Type B pancreatic cell (in vitro differentiated cells): ENCODE data around the gene AP2B1. TPM values are rescaled to one million over a fixed set of nuclear protein-coding genes. Genes with fewer than 3 reads are reported as not detected.

Experiments
- DNase-seq: peaks from one replicate; pipeline ENCODE4 v3.0.0; 2021; ENCODE audit warnings: mixed read lengths; ENCODE audit not compliant: unreplicated experiment; ENCODE audit errors: extremely low spot score
- H3K27ac Mint-ChIP-seq: 2 replicates; pipeline ENCODE4 v1.8.0; 2021; ENCODE audit warnings: mild to moderate bottlenecking, mixed read lengths
- H3K27me3 Mint-ChIP-seq: 2 replicates; pipeline ENCODE4 v1.8.0; 2021; ENCODE audit warnings: mixed read lengths
- H3K36me3 Mint-ChIP-seq: 2 replicates; pipeline ENCODE4 v1.8.0; 2021; ENCODE audit warnings: mixed read lengths
- H3K4me1 Mint-ChIP-seq: one replicate; pipeline ENCODE4 v1.8.0; 2021; ENCODE audit warnings: mixed read lengths; ENCODE audit not compliant: unreplicated experiment
- H3K4me3 Mint-ChIP-seq: 2 replicates; pipeline ENCODE4 v1.8.0; 2021; ENCODE audit warnings: mild to moderate bottlenecking, mixed read lengths
- H3K9me3 Mint-ChIP-seq: 2 replicates; pipeline ENCODE4 v1.8.0; 2021; ENCODE audit warnings: mixed read lengths
- total RNA-seq: library from RNA; stranded (reverse); gene quantifications from 2 replicates; pipeline ENCODE4 v1.2.1, GENCODE V29; 2021; ENCODE audit warnings: low replicate concordance
- TF ChIP-seq, protein P1 (sequence below): fragments of 200-600 bp; sonication (generic); conservative IDR thresholded peaks from 2 replicates; pipeline ENCODE4 v1.5.0; 2021; ENCODE audit warnings: antibody characterized with exemption, mild to moderate bottlenecking

The AP2B1 gene
- total RNA-seq, 1 donor from 2014 or later: 165 TPM

DNA sequence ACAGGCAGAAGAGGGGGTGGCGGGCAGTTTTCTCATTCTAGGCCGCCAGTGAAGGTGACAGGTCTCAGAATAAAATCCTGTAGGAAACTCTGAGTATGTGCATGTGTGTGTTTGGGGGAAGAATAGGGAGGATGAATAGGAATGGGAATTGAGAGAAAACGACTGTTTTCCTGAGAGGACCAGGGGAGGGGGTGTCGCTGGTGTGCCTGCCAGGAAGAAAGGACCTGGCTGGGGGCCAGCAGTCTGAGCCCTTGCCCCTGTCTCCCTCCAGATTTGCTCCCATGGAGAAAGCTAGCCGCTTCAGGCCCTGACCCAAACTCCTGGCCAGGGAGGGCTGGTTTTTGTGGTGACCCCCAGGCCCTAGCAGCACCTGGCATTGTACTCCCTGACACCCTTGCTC lies 187.9 kb downstream of the AP2B1 start:
- Mint-ChIP-seq H3K27ac (no peak overlapping the region), H3K36me3 (no peaks in the 10 kb centered on the region), H3K27me3 (peaks cover 17% of the 10 kb centered on the region), H3K4me1 (peaks cover 26% of the 10 kb centered on the region), H3K4me3 (no peak overlapping the region), H3K9me3 (no peaks in the 10 kb centered on the region)
- no peak for DNase-seq
- TF ChIP-seq, protein P1, sequence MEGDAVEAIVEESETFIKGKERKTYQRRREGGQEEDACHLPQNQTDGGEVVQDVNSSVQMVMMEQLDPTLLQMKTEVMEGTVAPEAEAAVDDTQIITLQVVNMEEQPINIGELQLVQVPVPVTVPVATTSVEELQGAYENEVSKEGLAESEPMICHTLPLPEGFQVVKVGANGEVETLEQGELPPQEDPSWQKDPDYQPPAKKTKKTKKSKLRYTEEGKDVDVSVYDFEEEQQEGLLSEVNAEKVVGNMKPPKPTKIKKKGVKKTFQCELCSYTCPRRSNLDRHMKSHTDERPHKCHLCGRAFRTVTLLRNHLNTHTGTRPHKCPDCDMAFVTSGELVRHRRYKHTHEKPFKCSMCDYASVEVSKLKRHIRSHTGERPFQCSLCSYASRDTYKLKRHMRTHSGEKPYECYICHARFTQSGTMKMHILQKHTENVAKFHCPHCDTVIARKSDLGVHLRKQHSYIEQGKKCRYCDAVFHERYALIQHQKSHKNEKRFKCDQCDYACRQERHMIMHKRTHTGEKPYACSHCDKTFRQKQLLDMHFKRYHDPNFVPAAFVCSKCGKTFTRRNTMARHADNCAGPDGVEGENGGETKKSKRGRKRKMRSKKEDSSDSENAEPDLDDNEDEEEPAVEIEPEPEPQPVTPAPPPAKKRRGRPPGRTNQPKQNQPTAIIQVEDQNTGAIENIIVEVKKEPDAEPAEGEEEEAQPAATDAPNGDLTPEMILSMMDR: no peak

DNA sequence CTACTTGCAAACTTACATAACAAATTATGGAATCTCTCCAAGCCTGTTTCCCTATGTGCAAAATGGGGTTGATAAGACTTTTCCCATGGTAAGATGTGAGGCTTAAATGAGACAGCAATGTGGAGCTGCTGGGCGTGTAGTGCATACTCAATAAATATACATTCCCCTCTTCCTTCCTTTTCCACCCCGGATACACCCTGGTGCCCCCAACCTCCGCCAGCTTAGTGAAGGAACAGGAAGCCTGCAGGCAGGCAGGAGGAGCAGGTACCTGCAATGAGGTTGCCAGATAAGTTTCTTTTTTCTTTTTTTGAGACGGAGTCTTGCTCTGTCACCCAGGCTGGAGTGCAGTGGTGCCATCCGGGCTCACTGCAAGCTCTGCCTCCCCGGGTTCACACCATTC lies 188.5 kb downstream of the AP2B1 start:
- DNase-seq: no peak
- Mint-ChIP-seq H3K4me3 (no peak overlapping the region), H3K4me1 (peaks cover 26% of the 10 kb centered on the region), H3K27ac (no peak overlapping the region), H3K9me3 (no peaks in the 10 kb centered on the region), H3K36me3 (no peaks in the 10 kb centered on the region), H3K27me3 (peaks cover 17% of the 10 kb centered on the region)
- TF ChIP-seq, protein P1: no peak

Other genes with a start within 250 kb of the AP2B1 start
- gene SLFN11, start 213.7 kb upstream of the AP2B1 start, total RNA-seq: 19.8 and 30.7 TPM in 2 replicates
- 5.2 and 6.6 TPM in 2 replicates for gene SLFN12, start 154.8 kb upstream of the AP2B1 start, total RNA-seq
- gene SLFN13, start 138.6 kb upstream of the AP2B1 start, total RNA-seq: 14.3 and 17.1 TPM in 2 replicates
- gene SLFN12L, start 49.6 kb upstream of the AP2B1 start, total RNA-seq: not detected in 2 replicates
- not detected in 2 replicates for gene SLFN14, start 26.5 kb upstream of the AP2B1 start, total RNA-seq
- 6.9 and 7.7 TPM in 2 replicates for gene PEX12, start 8.8 kb upstream of the AP2B1 start, total RNA-seq
- gene RASL10B, start 144.3 kb downstream of the AP2B1 start, total RNA-seq: 6.4 and 29.4 TPM in 2 replicates
- gene GAS2L2, start 165.9 kb downstream of the AP2B1 start, total RNA-seq: 0.22 TPM in 1 of 2 replicates, not detected in the other
- not detected in 2 replicates for gene C17orf50, start 173.6 kb downstream of the AP2B1 start, total RNA-seq
- 0.97 and 1.8 TPM in 2 replicates for gene MMP28, start 208.3 kb downstream of the AP2B1 start, total RNA-seq
- 173 and 223 TPM in 2 replicates for gene TAF15, start 222.2 kb downstream of the AP2B1 start, total RNA-seq